SK-N-MC (cell line): Measurements from ENCODE around the gene KCTD14.

ENCODE experiments used
- EZH2 ChIP-seq: fragments of 200-600 bp; sonication (generic); IDR thresholded peaks from one replicate; pipeline ENCODE4 v1.6.1; 2017; ENCODE audit warnings: antibody characterized with exemption
- POLR2AphosphoS5 ChIP-seq: IDR thresholded peaks from 2 replicates; pipeline ENCODE4 v1.6.1; 2012; ENCODE audit warnings: mild to moderate bottlenecking, low read depth, low read length, borderline replicate concordance

DNA sequence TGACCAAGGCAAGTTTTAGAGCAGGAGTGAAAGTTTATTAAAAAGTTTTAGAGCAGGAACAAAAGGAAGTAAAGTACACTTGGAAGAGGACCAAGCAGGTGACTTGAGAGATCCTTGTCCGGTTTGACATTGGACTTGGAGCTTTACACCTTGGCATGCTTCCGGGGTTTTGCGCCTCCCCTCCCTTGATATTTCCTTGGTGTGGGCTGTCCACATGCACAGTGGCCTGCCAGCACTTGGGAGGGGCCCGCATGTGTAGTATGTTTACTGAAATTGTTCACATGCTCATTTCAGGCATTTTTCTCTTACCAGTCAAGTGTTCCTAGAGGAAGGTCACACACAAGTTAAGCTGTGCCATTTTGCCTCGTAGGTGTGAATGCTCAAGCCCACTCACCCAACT is 21.6 kb upstream of the KCTD14 start:
- TF ChIP-seq EZH2 (no peak), POLR2AphosphoS5 (no peak)
